GM12878 (cell line): ENCODE data around the gene ARHGAP32. TPM values are rescaled to one million over a fixed set of nuclear protein-coding genes. Genes with fewer than 3 reads are reported as not detected.
A peak's percentile ranks its signal among the peaks of the same experiment; 100 is the strongest.

Experiments used
- ATAC-seq: fragments of 200-7000 bp; cut with Tn5 transposase; 3 replicates; pipeline ENCODE4 v1.9.1; 2020; ENCODE audit warnings: mild to moderate bottlenecking, moderate library complexity
- BruUV-seq: library from RNA; stranded (reverse); fragments of 400-500 nt; replicated peaks from 2 replicates; lab custom pipeline; 2021; lab: Mats Ljungman, UMichigan
- CTCF ChIA-PET: fragments of 300-600 bp; sonication (Branson Sonifier 250); formaldehyde crosslinking; extraction: SDS; loops from one replicate; lab custom pipeline; 2021; ENCODE audit warnings: inconsistent platforms; lab: Yijun Ruan, JAX
- POLR2A ChIA-PET: fragments of 350-600 bp; formaldehyde crosslinking; extraction: SDS; loops from one replicate; lab custom pipeline; 2021; ENCODE audit warnings: inconsistent platforms; lab: Charles Lee
- RAD21 ChIA-PET: fragments of 300-600 bp; sonication (Branson Sonifier 250); formaldehyde crosslinking; loops from one replicate; lab custom pipeline; 2023; ENCODE audit warnings: antibody characterized with exemption; ENCODE audit not compliant: unreplicated experiment; lab: Charles Lee
- SMC1A ChIA-PET: fragments of 300-600 bp; sonication (Branson Sonifier 250); formaldehyde crosslinking; loops from one replicate; lab custom pipeline; 2023; ENCODE audit not compliant: unreplicated experiment, uncharacterized antibody; lab: Charles Lee
- DNase-seq: peaks from one replicate; pipeline ENCODE4 v3.0.0-alpha.2; 2011; ENCODE audit warnings: low read depth, low spot score
- FAIRE-seq: peaks from 3 replicates; lab custom pipeline; 2011; peaks lifted over from hg19 to GRCh38; lab: Jason Lieb, UNC
- H2AFZ ChIP-seq: 2 replicates; pipeline ENCODE4 v1.6.0; 2011; ENCODE audit warnings: low read depth, low read length, control low read depth; ENCODE audit not compliant: control insufficient read depth
- H3K27ac ChIP-seq: 2 replicates; pipeline ENCODE4 v1.5.1; 2011; ENCODE audit warnings: control low read depth; ENCODE audit not compliant: control insufficient read depth, insufficient read depth
- H3K27me3 ChIP-seq, 2 experiments: replicated peaks in 1 of 2; 2 replicates each; pipeline versions ENCODE4 v1.6.0 to v1.6.1; 2011; ENCODE audit warnings: low read length in 1 of 2; ENCODE audit not compliant: control insufficient read depth in 2 of 2, insufficient read depth in 2 of 2
- H3K36me3 ChIP-seq, 2 experiments: 2 replicates each; pipeline ENCODE4 v1.5.1; 2011; ENCODE audit warnings: low read length in 1 of 2; ENCODE audit not compliant: control insufficient read depth in 2 of 2, insufficient read depth in 2 of 2
- H3K4me1 ChIP-seq: 2 replicates; pipeline ENCODE4 v1.6.1; 2011; ENCODE audit warnings: mild to moderate bottlenecking, low read length, moderate library complexity, mixed read lengths; ENCODE audit not compliant: control insufficient read depth, insufficient read depth
- H3K4me2 ChIP-seq: 2 replicates; pipeline ENCODE4 v1.6.0; 2011; ENCODE audit warnings: control low read depth; ENCODE audit not compliant: control insufficient read depth, insufficient read depth
- H3K4me3 ChIP-seq: fragments of 200-600 bp; sonication (generic); 2 replicates; pipeline ENCODE4 v1.5.1; 2016
- H3K79me2 ChIP-seq: 2 replicates; pipeline ENCODE4 v1.6.0; 2011; ENCODE audit warnings: low read length; ENCODE audit not compliant: control insufficient read depth, insufficient read depth
- H3K9ac ChIP-seq: 2 replicates; pipeline ENCODE4 v1.8.0; 2011; ENCODE audit warnings: low read length, control low read depth, mixed read lengths; ENCODE audit not compliant: control insufficient read depth, insufficient read depth
- H3K9me3 ChIP-seq: replicated peaks from 3 replicates; pipeline ENCODE4 v1.5.1; 2011; ENCODE audit warnings: mild to moderate bottlenecking, low read length; ENCODE audit not compliant: control insufficient read depth, insufficient read depth
- H4K20me1 ChIP-seq: 2 replicates; pipeline ENCODE4 v1.6.0; 2011; ENCODE audit not compliant: control insufficient read depth, insufficient read depth
- ATF7 ChIP-seq: fragments of 450-650 bp; IDR thresholded peaks from 2 replicates; pipeline ENCODE4 v1.6.1; 2016; ENCODE audit warnings: low read depth, mild to moderate bottlenecking
- CBX3 ChIP-seq: fragments of 200-600 bp; sonication (generic); IDR thresholded peaks from 2 replicates; pipeline ENCODE4 v1.6.1; 2016; ENCODE audit warnings: low read depth, borderline replicate concordance
- CREB1 ChIP-seq: IDR thresholded peaks from 2 replicates; pipeline ENCODE4 v1.6.1; 2012; ENCODE audit warnings: low read depth, mild to moderate bottlenecking, inconsistent platforms
- CTCF ChIP-seq, 3 experiments: IDR thresholded peaks in 2 of 3; conservative IDR thresholded peaks in 1 of 3; 2 replicates each; pipeline ENCODE4 v1.5.1; 2011; ENCODE audit warnings: low read depth in 3 of 3, low read length in 3 of 3, mild to moderate bottlenecking in 3 of 3, control low read depth in 2 of 3, moderate library complexity in 2 of 3, inconsistent platforms in 1 of 3, mixed read lengths in 1 of 3; ENCODE audit not compliant: control insufficient read depth in 2 of 3, insufficient read depth in 1 of 3; ENCODE audit errors: extremely low read depth in 1 of 3
- EED ChIP-seq: sonication (generic); IDR thresholded peaks from 2 replicates; pipeline ENCODE4 v1.6.1; 2016; ENCODE audit warnings: antibody characterized with exemption, low read depth
- FOXK2 ChIP-seq: fragments of 450-650 bp; IDR thresholded peaks from 2 replicates; pipeline ENCODE4 v1.6.1; 2017; ENCODE audit warnings: mild to moderate bottlenecking, moderate library complexity
- HCFC1 ChIP-seq: fragments of 150-350 bp; IDR thresholded peaks from 2 replicates; pipeline ENCODE4 v1.6.1; 2014; ENCODE audit warnings: low read length
- JUNB ChIP-seq: IDR thresholded peaks from 2 replicates; pipeline ENCODE4 v1.6.1; 2016; ENCODE audit warnings: antibody characterized with exemption, mild to moderate bottlenecking
- KDM1A ChIP-seq: fragments of 200-600 bp; sonication (generic); IDR thresholded peaks from 2 replicates; pipeline ENCODE4 v1.6.1; 2016; ENCODE audit warnings: borderline replicate concordance
- LARP7 ChIP-seq: fragments of 450-650 bp; IDR thresholded peaks from 2 replicates; pipeline ENCODE4 v1.6.1; 2017; ENCODE audit warnings: mild to moderate bottlenecking
- MEF2B ChIP-seq: fragments of 450-650 bp; IDR thresholded peaks from 2 replicates; pipeline ENCODE4 v1.6.1; 2018; ENCODE audit warnings: mild to moderate bottlenecking, moderate library complexity; ENCODE audit not compliant: partially characterized antibody, poor library complexity, severe bottlenecking
- NR2F1 ChIP-seq: fragments of 450-650 bp; conservative IDR thresholded peaks from 2 replicates; pipeline ENCODE4 v1.6.1; 2017; ENCODE audit warnings: mild to moderate bottlenecking
- PKNOX1 ChIP-seq: fragments of 450-650 bp; IDR thresholded peaks from 2 replicates; pipeline ENCODE4 v1.6.1; 2016; ENCODE audit warnings: mild to moderate bottlenecking
- RCOR1 ChIP-seq: conservative IDR thresholded peaks from 2 replicates; pipeline ENCODE4 v1.6.1; 2012; ENCODE audit warnings: low read depth, low read length, improper control_type of control experiment
- RFX5 ChIP-seq: IDR thresholded peaks from 2 replicates; pipeline ENCODE4 v1.6.1; 2011; ENCODE audit warnings: low read depth, low read length, improper control_type of control experiment
- SIX5 ChIP-seq: IDR thresholded peaks from 2 replicates; pipeline ENCODE4 v1.6.1; 2011; ENCODE audit warnings: mild to moderate bottlenecking, low read depth, low read length, moderate library complexity; ENCODE audit not compliant: severe bottlenecking
- STAT1 ChIP-seq: fragments of 450-650 bp; conservative IDR thresholded peaks from 2 replicates; pipeline ENCODE4 v1.6.1; 2014; ENCODE audit warnings: antibody characterized with exemption, mild to moderate bottlenecking
- STAT3 ChIP-seq: IDR thresholded peaks from 2 replicates; pipeline ENCODE4 v1.6.1; 2011; ENCODE audit warnings: low read depth, low read length, improper control_type of control experiment
- TAF1 ChIP-seq: IDR thresholded peaks from 2 replicates; pipeline ENCODE4 v1.6.1; 2011; ENCODE audit warnings: mild to moderate bottlenecking, low read depth, low read length, borderline replicate concordance
- TCF7 ChIP-seq: IDR thresholded peaks from 2 replicates; pipeline ENCODE4 v1.6.1; 2014; ENCODE audit warnings: antibody characterized with exemption, borderline replicate concordance
- YY1 ChIP-seq: IDR thresholded peaks from 2 replicates; pipeline ENCODE4 v1.6.1; 2011; ENCODE audit warnings: low read depth, mild to moderate bottlenecking, low read length
- ZNF622 ChIP-seq: fragments of 450-650 bp; IDR thresholded peaks from 2 replicates; pipeline ENCODE4 v1.6.1; 2017; ENCODE audit warnings: mild to moderate bottlenecking, inconsistent platforms
- WGBS: methylation state at CpG from one replicate; pipeline ENCODE4 v1.1.6; 2016; ENCODE audit warnings: low lambda C conversion rate; ENCODE audit not compliant: insufficient replicate concordance, insufficient coverage; ENCODE audit errors: missing lambda C conversion rate; 5-methylcytosine and 5-hydroxymethylcytosine counted together
- in situ Hi-C: fragments of 300-500 bp; cut with MboI; formaldehyde crosslinking; loops from 9 replicates; pipeline ENCODE4 v1.14.3; 2018; ENCODE audit warnings: mixed read lengths
- intact Hi-C: fragments of 100-400 bp; cut with micrococcal nuclease; formaldehyde crosslinking; loops from one replicate; pipeline ENCODE4 v1.14.2; 2022; ENCODE audit not compliant: unreplicated experiment
- polyA plus RNA-seq, 11 experiments: library from polyadenylated mRNA; depleted of rRNA in 4 of 11; unstranded in 6 of 11; stranded (reverse) in 5 of 11; fragments of >200 nt; fragmentation: Nextera tagmentation in 4 of 11; fragmentation: Illumina TruSeq in 1 of 11; extraction: Ambion mirVana in 4 of 11; extraction: Trizol in 1 of 11; gene quantifications; 1 replicate in 1 of 11; 2 replicates in 10 of 11; pipeline versions ENCODE4 v1.2.1 to v1.2.3, GENCODE V29; 2011 to 2016; ENCODE audit warnings: inconsistent platforms in 2 of 11, missing spikeins in 2 of 11, low read depth in 1 of 11
- total RNA-seq, 4 experiments: library from RNA; depleted of rRNA in 3 of 4; stranded (reverse); fragments of >200 nt in 3 of 4; fragmentation: Illumina TruSeq in 1 of 4; extraction: Trizol in 1 of 4; gene quantifications; 2 replicates each; pipeline versions ENCODE4 v1.2.1 to v1.2.3, GENCODE V29; 2013 to 2021
- TF ChIP-seq, protein P1 (sequence below): fragments of 450-650 bp; IDR thresholded peaks from 2 replicates; pipeline ENCODE4 v1.6.1; 2017; ENCODE audit warnings: mild to moderate bottlenecking

ARHGAP32 gene
- total and polyA plus RNA-seq, 10 of the 15 experiments (the other 5 are each of a cell fraction or from before 2014, with no cell fraction given) = under 0.01 to 0.46 (median 0.12) TPM; not detected in 1

- TF ChIP-seq CBX3 (no peak), CREB1 (no peak), HCFC1 (no peak), RCOR1 (no peak)
These were observed at the start of gene ARHGAP32 (continued) for GRCh38 chr11:129192150-129192549.

- no peak for FAIRE-seq
- Histone ChIP-seq H3K27me3 (no peaks in the 10 kb centered on the region), H4K20me1 (no peaks in the 10 kb centered on the region), H3K4me1 (no peaks in the 10 kb centered on the region), H3K36me3 (no peaks in the 10 kb centered on the region), H3K4me3 (no peak overlapping the region), H3K27ac (no peak overlapping the region), H3K9me3 (no peaks in the 10 kb centered on the region), H3K9ac (no peak overlapping the region), H2AFZ (no peak overlapping the region), H3K4me2 (no peak overlapping the region), H3K79me2 (no peaks in the 10 kb centered on the region)
- in situ Hi-C loops (no loop called here), intact Hi-C loops (loop anchor here (5.0 kb wide), 1 partner anchor 122 kb away; no protein-coding TSS in a partner anchor)
- ChIA-PET SMC1A (no interaction called here), RAD21 (no interaction called here), POLR2A (no interaction called here), CTCF (interaction anchor here (1.0 kb wide), 1 partner anchor 13 kb away, joined by 3 read pairs; no protein-coding TSS in a partner anchor)
- no peak for DNase-seq
- peak; percentile 44 for ATAC-seq
- BruUV-seq = no TSS peak
- WGBS = 18% methylated on average over 2 of the region's 2 CpGs
- TF ChIP-seq NR2F1 (no peak), RFX5 (no peak), PKNOX1 (no peak), YY1 (no peak), STAT3 (no peak), LARP7 (no peak), ATF7 (no peak), TCF7 (no peak), EED (no peak), SIX5 (no peak), JUNB (no peak), KDM1A (no peak), MEF2B (no peak), CTCF (IDR thresholded peaks at IDR 0.05 in 2 of 3, conservative IDR thresholded peaks at IDR 0.05 in 1 of 3; ENCODE audit: control insufficient read depth in 2 of 3, extremely low read depth in 1 of 3, insufficient read depth in 1 of 3, low read depth in 3 of 3, low read length in 3 of 3) (no peak), ZNF622 (no peak), FOXK2 (no peak), STAT1 (no peak), TAF1 (no peak)
- TF ChIP-seq, protein P1, sequence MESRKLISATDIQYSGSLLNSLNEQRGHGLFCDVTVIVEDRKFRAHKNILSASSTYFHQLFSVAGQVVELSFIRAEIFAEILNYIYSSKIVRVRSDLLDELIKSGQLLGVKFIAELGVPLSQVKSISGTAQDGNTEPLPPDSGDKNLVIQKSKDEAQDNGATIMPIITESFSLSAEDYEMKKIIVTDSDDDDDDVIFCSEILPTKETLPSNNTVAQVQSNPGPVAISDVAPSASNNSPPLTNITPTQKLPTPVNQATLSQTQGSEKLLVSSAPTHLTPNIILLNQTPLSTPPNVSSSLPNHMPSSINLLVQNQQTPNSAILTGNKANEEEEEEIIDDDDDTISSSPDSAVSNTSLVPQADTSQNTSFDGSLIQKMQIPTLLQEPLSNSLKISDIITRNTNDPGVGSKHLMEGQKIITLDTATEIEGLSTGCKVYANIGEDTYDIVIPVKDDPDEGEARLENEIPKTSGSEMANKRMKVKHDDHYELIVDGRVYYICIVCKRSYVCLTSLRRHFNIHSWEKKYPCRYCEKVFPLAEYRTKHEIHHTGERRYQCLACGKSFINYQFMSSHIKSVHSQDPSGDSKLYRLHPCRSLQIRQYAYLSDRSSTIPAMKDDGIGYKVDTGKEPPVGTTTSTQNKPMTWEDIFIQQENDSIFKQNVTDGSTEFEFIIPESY = no peak
These were observed 47.1 kb upstream of the ARHGAP32 start for GRCh38 chr11:129239207-129239606.
